NCI-H1436 (cell line): ENCODE results near the gene KIRREL2.
A peak's percentile ranks its signal among the peaks of the same experiment; 100 is the strongest.
"Not testable (repeated sequence)": the region's sequence is repeated elsewhere in the genome, so short reads cannot be mapped to it uniquely, and the experiment has no call there.

Experiments
- DNase-seq: peaks from one replicate; lab custom pipeline; 2025; lab: John Stamatoyannopoulos, UW

Gene KIRREL2

GRCh38 chr19:35870124-35870736, 13.5 kb downstream of the KIRREL2 start:
- peak; percentile 84 for DNase-seq

GRCh38 chr19:35870798-35871197, 14.1 kb downstream of the KIRREL2 start:
- no peak for DNase-seq

- no peak for DNase-seq
These were observed 14.9 kb downstream of the KIRREL2 start for GRCh38 chr19:35871611-35872010.

- DNase-seq, result no peak
These were observed 15.5 kb downstream of the KIRREL2 start for GRCh38 chr19:35872180-35872579.

GRCh38 chr19:35874392-35874930, 17.8 kb downstream of the KIRREL2 start:
- DNase-seq, result no peak

GRCh38 chr19:35879068-35879467, 22.4 kb downstream of the KIRREL2 start:
- DNase-seq, result no peak

- DNase-seq, result no peak
These were observed 23.1 kb downstream of the KIRREL2 start for GRCh38 chr19:35879770-35880317.

GRCh38 chr19:35882114-35882832, 25.6 kb downstream of the KIRREL2 start:
- peak; percentile 61 for DNase-seq

GRCh38 chr19:35883882-35884281, 27.2 kb downstream of the KIRREL2 start:
- no peak for DNase-seq

GRCh38 chr19:35885225-35885738, 28.6 kb downstream of the KIRREL2 start:
- no peak for DNase-seq

- DNase-seq, result no peak
These were observed 29.2 kb downstream of the KIRREL2 start for GRCh38 chr19:35885904-35886303.

GRCh38 chr19:35887197-35887596, 30.5 kb downstream of the KIRREL2 start:
- no peak for DNase-seq

GRCh38 chr19:35888398-35888797, 31.7 kb downstream of the KIRREL2 start:
- DNase-seq, result no peak

- no peak for DNase-seq
These were observed 32.8 kb downstream of the KIRREL2 start for GRCh38 chr19:35889370-35890112.

GRCh38 chr19:35890113-35890650, 33.5 kb downstream of the KIRREL2 start:
- no peak for DNase-seq

GRCh38 chr19:35891819-35892218, 35.1 kb downstream of the KIRREL2 start:
- not testable (repeated sequence) for DNase-seq

GRCh38 chr19:35894342-35894741, 37.6 kb downstream of the KIRREL2 start:
- no peak for DNase-seq

GRCh38 chr19:35895911-35896642, 39.4 kb downstream of the KIRREL2 start:
- DNase-seq, result no peak

- no peak for DNase-seq
These were observed 39.9 kb downstream of the KIRREL2 start for GRCh38 chr19:35896643-35897040.

GRCh38 chr19:35897706-35898451, 41.2 kb downstream of the KIRREL2 start:
- DNase-seq, result no peak

GRCh38 chr19:35898499-35898809, 41.7 kb downstream of the KIRREL2 start:
- no peak for DNase-seq
